Suppressor macrophage treated with lipopolysaccharide for 1 hour (primary cell): Measurements from ENCODE around the gene STARD10.

ENCODE experiments used
- DNase-seq, 3 donors: peaks; one replicate each; pipeline ENCODE4 v3.0.0-alpha.2; 2020 to 2022

Gene STARD10

DNA sequence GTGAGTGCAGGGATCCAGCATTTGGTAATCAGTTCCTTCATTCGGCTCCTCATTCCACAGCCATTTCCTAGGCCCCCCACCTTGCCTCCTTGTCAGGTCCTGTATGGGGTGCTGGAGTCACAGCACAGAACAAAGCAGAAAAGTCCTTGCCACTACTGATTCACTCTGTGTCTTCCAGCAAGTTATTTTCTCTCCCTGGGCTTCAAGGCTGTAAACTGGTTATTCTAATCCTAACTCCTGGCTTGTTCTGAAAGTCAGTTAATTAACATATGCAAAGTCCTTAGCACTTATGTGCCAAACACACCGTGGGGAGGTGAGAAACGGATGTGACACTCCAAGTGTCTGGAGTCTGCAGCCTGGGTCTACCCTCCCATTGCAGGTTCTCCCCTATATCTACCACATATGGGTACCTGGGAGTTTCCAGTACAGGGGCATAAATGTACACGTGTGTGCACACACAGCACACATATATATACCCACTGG lies 89.0 kb downstream of the STARD10 start:
- no peak for DNase-seq
